Measurements from ENCODE around the gene EMD. TPM values are rescaled to one million over a fixed set of nuclear protein-coding genes. Genes with fewer than 3 reads are reported as not detected.

EMD gene
- total RNA-seq, 1 experiment from 2014 or later: 56.2 TPM

DNA sequence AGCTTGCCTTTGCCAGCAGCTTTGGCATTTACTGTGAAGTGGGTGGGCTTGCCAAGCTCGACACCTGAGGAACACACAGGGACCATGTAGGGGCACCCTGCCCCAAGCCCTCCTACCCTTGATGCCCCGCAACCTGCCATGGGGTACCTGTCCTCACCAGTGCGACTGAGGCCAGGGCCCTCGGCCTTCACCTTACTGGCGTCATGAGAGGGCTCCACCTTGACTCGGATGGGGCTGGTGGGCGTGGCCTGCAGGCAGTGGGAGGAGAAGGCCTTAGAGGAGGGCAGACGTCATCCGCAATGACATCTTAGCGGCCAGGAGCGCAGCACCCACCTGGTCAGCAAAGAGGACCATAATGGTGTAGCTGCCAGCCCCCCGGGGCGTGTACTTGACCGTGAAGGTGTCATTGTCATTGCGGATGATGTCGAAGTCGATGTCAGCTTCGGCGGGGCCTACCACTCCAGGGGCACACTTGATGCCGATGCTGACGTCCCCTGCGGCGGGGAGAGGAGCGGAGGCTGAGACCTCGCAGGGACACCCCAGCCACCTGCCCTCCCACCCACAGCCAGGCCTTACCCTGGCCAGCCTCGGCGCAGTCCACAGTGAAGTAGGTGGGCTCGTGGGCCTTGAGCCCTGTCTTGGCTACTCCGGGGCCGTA, 16.9 kb upstream of the EMD start:
- no peak for DNase-seq
- Histone ChIP-seq H3K36me3 (replicated peaks; ENCODE audit: control insufficient read depth, insufficient read depth, low read length) (peaks cover 56% of the 10 kb centered on the region), H3K27me3 (ENCODE audit: control insufficient read depth, insufficient read depth, low read length) (no peaks in the 10 kb centered on the region), H3K4me3 (ENCODE audit: insufficient read depth, low read depth, low read length) (no peak overlapping the region)

DNA sequence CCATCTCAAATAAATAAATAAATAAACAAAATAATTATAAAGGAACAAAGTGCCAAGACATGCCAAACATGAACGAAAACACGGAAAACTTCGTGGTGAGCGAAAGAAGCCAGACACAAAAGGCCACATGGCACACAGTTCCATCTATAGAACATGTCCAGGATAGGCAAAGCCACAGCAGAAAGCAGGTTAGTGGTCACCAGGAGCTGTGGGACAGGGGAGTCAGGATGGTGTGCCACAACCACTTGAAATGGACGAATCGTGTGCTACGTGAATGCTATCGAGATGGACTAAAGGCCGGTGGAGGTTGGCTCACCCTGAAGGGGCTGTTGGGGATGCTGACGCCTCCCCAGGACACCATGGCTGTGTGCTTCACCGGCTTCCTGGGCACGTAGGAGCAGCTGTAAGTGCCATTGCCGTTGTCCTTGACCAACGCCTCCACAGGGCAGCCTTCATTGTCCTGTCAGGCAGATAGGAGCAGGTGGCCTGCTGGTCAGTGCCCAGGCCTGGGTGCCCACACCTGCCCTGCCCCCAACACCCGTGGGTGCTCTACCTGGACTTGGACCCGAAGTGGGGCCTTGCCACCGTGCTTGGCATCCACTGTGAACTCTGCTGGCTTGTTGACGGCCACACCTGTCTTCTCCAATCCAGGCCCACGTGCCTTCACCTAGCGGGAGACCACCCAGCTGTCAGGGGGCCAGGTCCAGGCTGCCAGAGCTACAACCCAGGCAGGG, 15.2 kb upstream of the EMD start:
- H3K36me3 ChIP-seq (replicated peaks; ENCODE audit: control insufficient read depth, insufficient read depth, low read length): peaks cover 48% of the 10 kb centered on the region
- H3K4me3 ChIP-seq (ENCODE audit: insufficient read depth, low read depth, low read length): no peak overlapping the region
- H3K27me3 ChIP-seq (ENCODE audit: control insufficient read depth, insufficient read depth, low read length): no peaks in the 10 kb centered on the region
- DNase-seq: no peak

DNA sequence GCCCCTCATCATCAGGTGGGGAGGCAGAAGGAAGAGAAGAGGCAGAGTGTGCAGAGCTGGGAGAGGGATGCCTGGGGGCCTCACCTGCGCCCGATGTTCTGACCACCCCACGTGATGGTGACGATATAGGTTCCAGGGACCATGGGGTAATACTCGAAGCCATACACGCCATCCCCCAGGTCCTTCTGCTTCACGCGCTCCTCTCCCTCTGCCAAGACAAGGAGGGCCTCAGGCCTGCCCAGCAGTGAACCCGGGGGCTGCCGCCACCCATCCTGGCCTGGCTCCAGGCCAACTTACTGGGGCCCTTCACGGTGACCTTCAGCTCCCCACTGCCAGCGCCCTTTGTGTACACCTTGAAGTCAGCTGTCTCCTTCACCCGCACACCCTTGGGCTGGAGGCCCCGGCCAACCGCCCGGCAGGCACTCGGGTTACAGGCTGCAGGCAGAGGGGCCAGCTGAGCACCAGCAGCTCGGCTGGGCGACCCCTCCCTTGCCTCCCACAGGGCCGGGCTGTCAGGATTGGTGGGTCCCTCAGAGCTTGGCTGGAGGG, 14.0 kb upstream of the EMD start:
- no peak for DNase-seq
- H3K4me3 ChIP-seq (ENCODE audit: insufficient read depth, low read depth, low read length): no peak overlapping the region
- H3K27me3 ChIP-seq (ENCODE audit: control insufficient read depth, insufficient read depth, low read length): no peaks in the 10 kb centered on the region
- peaks cover 46% of the 10 kb centered on the region for H3K36me3 ChIP-seq (replicated peaks; ENCODE audit: control insufficient read depth, insufficient read depth, low read length)

DNA sequence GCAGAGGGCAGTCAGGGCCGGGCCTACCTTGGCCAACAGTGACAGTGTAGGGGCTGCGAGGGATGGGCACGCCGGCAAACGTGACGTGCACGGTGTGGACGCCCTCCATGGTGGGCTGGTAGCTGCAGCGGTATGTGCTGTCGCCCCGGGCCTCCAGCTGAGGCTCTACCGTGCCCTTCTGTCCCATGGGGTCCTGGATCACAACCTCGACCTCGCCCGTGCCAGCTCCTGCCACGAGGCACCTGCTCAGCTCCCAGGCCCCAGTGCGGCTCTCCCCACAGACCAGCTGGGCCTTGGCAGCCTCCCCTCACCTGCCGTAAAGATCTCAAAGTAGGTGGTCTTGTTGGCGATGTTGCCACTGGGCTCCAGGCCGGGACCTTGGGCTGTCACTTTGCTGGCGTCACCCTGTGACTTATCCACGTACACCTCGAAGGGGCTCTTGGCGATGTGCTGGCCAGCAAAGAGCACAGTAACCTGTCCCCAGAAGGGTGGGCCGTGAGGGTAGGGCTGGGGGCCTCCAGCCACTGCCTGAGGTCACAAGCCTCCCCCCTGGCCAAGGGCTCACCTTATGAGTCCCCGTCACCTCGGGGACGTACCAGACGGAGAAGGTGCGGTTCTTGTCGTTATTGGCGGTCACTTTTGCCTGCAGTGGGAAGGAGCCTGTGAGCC, 13.0 kb upstream of the EMD start:
- peaks cover 46% of the 10 kb centered on the region for H3K36me3 ChIP-seq (replicated peaks; ENCODE audit: control insufficient read depth, insufficient read depth, low read length)
- DNase-seq: no peak

DNA sequence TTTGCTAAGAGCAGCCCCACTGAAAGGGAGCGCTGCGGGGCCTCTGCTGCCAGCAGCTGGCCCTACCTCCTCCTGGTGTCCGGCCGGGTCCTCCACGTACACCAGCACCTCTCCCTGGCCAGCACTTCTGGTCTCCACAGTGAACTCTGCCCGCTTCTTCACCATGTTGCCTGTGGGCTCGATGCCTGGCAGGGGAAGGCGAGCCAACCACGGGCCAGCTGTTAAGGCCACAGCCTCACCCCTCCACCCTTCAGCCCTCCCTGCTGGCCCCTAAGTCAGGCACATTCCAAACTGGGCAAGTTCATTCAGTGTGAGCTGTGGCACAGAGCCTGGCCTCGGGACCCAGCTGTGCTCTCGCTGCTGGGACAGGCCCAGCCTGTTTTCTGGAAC, 12.4 kb upstream of the EMD start:
- H3K4me3 ChIP-seq (ENCODE audit: insufficient read depth, low read depth, low read length): no peak overlapping the region
- no peaks in the 10 kb centered on the region for H3K27me3 ChIP-seq (ENCODE audit: control insufficient read depth, insufficient read depth, low read length)
- peaks cover 41% of the 10 kb centered on the region for H3K36me3 ChIP-seq (replicated peaks; ENCODE audit: control insufficient read depth, insufficient read depth, low read length)
- no peak for DNase-seq

More for the DNA sequence above, 13.0 kb upstream of the EMD start:
- H3K27me3 ChIP-seq (ENCODE audit: control insufficient read depth, insufficient read depth, low read length): no peaks in the 10 kb centered on the region
- H3K4me3 ChIP-seq (ENCODE audit: insufficient read depth, low read depth, low read length): no peak overlapping the region

DNA sequence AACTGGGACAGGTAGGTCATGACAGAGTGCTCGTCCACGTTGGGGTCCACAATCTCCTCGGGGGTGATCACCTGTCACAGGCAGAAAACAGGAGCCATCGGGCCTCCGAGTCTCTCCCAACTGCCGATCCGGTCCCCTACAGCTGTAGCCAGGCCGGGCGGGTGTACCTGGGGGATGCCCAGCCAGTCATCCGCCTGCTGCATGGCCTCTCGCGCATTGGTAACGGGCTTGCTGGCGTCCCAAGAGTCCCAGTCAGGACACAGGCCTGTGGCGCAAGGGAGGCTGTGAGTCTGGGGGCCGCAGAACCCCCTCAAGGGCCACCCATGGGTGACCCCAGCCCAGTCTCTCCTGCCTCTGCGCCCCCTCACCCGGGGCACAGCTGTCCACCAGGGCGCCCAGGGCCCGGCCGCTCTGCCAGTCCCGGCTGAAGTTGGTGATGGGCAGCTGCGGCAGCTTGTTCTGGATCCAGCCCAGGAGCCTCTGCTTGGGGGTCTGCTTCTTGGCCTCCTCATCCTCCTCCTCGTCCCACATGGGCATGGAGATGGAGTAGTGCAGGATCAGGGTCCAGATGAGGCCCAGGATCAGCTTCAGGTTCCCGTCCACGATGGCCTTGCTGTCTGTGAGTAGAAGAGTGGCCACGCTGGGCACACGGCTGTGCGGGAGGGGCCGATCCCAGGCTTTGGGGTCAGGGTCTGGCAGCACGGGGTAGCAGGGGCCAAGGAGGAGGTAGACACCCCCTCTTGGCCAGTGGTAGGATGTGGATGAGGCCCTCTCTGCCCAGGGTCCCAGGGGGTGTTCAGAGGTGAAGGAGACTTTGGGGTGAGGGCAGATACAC, 11.4 kb upstream of the EMD start:
- DNase-seq: no peak
- H3K36me3 ChIP-seq (replicated peaks; ENCODE audit: control insufficient read depth, insufficient read depth, low read length): peaks cover 33% of the 10 kb centered on the region
- no peak overlapping the region for H3K4me3 ChIP-seq (ENCODE audit: insufficient read depth, low read depth, low read length)
- H3K27me3 ChIP-seq (ENCODE audit: control insufficient read depth, insufficient read depth, low read length): peaks cover 3% of the 10 kb centered on the region; the same call in 1 of the 2 replicates

DNA sequence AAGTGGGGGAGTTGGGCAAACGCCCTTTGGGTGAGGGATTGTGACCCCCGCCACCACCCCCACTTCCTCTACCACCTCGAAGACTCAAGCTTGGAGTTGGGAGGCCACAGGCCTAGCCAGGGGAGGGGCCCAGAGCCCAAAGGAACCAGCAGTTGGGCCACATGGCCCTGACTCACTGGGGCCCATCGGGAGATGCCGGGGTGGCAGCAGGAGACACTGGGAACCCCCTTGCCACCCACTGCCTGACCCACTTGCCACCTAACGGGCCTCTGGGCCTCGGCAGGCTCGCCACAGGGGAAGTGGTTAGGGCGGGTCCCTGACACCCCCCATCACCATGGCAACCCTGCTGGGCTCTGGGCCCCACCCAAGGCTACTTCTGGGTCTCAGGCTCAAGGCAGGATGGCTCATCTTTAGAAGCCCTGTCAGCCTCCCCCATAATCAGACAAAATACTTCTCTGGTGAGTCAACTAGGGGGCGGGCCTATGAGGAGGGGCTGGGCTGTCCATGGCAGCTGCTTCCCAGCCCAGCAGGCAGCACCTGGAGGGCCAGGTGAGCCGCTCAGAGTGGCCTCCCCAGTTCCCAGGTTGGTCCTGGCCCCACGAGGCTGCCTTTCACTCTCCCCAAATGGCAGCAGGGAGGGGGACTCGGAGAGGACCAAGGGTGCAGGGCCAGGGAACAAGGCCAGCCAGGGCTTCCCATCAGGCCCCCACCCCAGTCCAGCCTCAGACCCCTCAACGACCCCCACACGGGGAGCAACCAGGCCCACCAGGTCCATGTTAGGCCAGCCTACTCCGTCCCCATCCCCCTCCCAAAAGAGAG, 10.3 kb upstream of the EMD start:
- Histone ChIP-seq H3K4me3 (ENCODE audit: insufficient read depth, low read depth, low read length) (peak overlapping the region; percentile 94), H3K27me3 (ENCODE audit: control insufficient read depth, insufficient read depth, low read length) (peaks cover 3% of the 10 kb centered on the region; the same call in 1 of the 2 replicates), H3K36me3 (replicated peaks; ENCODE audit: control insufficient read depth, insufficient read depth, low read length) (peaks cover 29% of the 10 kb centered on the region)
- DNase-seq: peak; percentile 81

DNA sequence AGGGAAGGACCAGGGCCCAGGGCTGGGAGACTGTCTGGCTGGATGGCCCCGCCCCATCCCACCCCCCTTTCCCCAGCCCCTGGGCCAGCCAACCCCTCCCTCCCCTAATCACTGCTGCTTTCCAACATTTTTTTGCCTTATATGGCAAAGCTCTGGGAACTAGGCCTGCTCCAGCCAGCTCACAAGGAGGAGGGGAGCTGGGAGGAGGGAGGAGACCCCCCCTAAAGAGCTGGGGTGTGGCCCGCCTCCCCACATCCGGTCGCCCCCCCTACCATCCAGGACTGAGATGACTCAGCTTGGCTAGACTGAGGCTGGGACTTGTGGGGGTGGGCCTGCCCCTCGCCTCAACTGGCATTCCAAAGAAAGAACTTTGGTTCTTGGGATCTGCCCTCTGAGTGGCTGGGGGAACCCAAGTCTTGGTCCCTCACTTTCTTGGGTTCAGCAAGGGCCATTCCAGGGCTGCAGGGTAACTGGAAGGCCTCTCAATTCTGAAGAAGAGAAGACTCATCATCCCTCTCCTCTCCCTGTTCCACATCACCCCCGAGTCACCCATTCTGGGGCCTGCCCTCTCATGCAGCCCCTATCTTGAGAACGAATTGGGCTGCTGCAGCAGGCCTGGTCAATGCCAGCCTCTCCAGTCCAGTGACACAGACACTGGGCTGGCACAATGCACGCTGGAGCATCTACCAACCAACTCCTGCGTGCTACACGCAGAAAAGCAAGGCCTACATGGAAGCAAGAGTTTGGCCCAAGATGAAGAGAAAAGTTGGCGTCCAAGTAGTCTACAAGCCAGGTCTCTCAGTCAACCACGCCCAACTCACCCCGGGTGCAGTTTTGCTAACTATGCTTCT, 9.4 kb upstream of the EMD start:
- H3K36me3 ChIP-seq (replicated peaks; ENCODE audit: control insufficient read depth, insufficient read depth, low read length): peaks cover 23% of the 10 kb centered on the region

DNA sequence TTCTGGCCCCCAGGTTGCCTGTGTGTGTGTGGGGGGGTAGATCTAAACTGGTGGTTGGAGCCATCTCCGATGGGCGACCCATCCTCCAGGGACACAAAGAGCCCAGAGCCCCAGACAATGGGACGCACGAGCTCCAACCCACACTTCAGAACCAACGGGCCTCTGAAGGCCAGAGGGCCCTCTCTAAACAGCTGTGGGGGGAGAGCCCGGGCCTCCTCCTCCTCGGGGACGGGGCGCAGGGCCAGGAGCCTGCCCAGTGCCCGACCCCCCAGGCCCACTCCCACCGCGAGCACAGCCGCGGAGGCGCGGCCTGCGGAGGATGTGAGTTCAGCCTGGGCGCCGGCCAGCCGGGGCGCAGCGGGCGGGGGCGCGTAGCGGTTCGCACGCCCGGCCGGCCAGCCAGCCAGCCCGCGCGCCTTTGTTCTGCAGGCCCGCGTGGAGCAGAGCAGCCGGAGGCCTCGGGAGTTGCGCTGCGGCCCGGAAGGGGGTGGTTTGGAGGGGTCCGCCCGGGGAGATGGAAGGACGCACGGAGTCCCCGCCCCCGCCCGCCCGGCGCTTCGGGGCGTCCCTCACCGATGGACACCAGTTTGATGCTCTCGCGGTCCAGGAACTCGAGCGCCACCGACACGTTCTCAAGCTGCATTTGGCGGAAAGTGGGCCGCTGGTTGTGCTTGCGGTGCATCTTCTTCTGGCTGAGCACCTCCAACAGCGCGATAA, 8.6 kb upstream of the EMD start:
- DNase-seq: peak; percentile 71
- Histone ChIP-seq H3K27me3 (ENCODE audit: control insufficient read depth, insufficient read depth, low read length) (peaks cover 6% of the 10 kb centered on the region; the same call in 1 of the 2 replicates), H3K36me3 (replicated peaks; ENCODE audit: control insufficient read depth, insufficient read depth, low read length) (peaks cover 18% of the 10 kb centered on the region), H3K4me3 (ENCODE audit: insufficient read depth, low read depth, low read length) (peak overlapping the region; percentile 94)

More for the DNA sequence above, 9.4 kb upstream of the EMD start:
- peaks cover 6% of the 10 kb centered on the region; the same call in 1 of the 2 replicates for H3K27me3 ChIP-seq (ENCODE audit: control insufficient read depth, insufficient read depth, low read length)
- H3K4me3 ChIP-seq (ENCODE audit: insufficient read depth, low read depth, low read length): peak overlapping the region; percentile 94
- DNase-seq: peak; percentile 92

DNA sequence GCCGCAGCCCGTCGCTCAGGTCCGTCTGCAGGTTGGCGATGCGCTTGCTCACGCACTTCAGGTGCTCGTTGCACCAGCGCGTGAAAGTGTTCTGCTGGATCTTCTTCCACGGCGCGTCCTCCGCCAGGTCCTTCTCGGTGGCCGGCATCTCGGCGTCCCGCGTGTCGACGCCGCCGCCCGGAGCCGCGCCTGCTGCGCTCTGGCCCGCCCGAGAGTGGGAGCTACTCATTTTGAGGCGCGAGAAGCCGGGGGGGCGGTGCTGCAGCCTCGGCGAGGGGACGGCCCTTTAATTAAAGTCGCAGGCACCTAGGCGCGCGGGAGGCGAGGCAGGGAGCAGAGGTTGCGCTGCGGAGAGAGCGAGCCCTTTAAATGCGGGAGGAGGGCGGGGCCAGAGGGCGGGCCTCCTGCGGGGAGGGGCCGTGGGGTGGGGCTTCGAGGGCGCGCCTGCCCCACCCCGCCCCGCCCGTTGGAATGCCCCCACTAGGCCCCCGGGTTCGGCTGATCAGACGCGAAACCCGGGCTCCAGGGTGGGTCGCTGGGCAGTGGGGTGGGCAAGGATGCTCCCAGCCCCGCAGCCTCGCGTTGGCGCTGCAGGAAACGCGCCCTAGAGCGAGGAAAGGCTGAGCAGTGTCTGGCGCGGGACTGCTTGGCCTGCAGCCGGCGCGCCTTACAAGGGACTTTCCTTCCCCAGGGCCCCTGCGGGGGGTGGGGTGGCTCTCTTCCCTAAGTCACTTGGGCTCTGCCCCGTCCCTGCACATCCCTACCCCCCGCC, 7.9 kb upstream of the EMD start:
- H3K36me3 ChIP-seq (replicated peaks; ENCODE audit: control insufficient read depth, insufficient read depth, low read length): peaks cover 14% of the 10 kb centered on the region
- peak overlapping the region; percentile 94 for H3K4me3 ChIP-seq (ENCODE audit: insufficient read depth, low read depth, low read length)
- DNase-seq: peak; percentile 95
- H3K27me3 ChIP-seq (ENCODE audit: control insufficient read depth, insufficient read depth, low read length): peaks cover 6% of the 10 kb centered on the region; the same call in 1 of the 2 replicates

DNA sequence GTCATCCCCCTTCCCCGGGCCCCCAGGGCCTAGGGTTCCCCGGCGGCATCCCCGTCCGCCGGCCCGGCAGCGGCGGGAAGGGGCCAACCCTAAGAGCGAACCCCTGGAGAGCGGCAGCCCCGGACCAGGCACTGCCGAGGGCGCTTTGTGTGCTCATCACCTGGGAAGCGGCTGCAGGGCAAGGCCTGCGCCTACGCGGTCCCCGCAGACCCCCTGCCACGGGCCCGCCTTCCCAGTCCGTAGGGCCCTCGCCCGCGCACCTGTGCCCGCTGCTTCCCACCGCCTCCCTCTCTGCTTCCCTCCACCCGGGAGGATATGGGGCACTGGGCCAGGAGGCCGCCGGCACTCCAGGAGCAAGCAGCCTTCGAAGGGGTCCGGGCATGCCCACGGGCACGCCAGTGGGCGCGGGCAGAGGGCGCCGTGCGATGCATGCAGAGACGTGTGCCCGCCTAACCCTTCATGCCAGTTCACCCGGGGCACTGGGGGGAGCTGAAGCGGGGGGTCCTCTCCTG, 7.2 kb upstream of the EMD start:
- H3K27me3 ChIP-seq (ENCODE audit: control insufficient read depth, insufficient read depth, low read length): peaks cover 6% of the 10 kb centered on the region; the same call in 1 of the 2 replicates
- peak; percentile 82 for DNase-seq
- peaks cover 10% of the 10 kb centered on the region for H3K36me3 ChIP-seq (replicated peaks; ENCODE audit: control insufficient read depth, insufficient read depth, low read length)
- H3K4me3 ChIP-seq (ENCODE audit: insufficient read depth, low read depth, low read length): peak overlapping the region; percentile 57

Measured in H7 (cell line).